Parathyroid adenoma (tissue), 2 donors: ENCODE data around the gene CSRP2.

Experiments
- H2AFZ ChIP-seq: fragments of 300-600 bp; sonication (generic); one replicate; pipeline ENCODE4 v1.7.0; 2017; ENCODE audit warnings: antibody characterized with exemption, mild to moderate bottlenecking
- H3K27ac ChIP-seq: fragments of 300-600 bp; sonication (generic); one replicate; pipeline ENCODE4 v1.7.0; 2017
- H3K27me3 ChIP-seq: fragments of 300-600 bp; sonication (generic); one replicate; pipeline ENCODE4 v1.7.0; 2017; ENCODE audit warnings: low read length; ENCODE audit not compliant: control insufficient read depth, insufficient read depth
- H3K36me3 ChIP-seq: fragments of 300-600 bp; sonication (generic); one replicate; pipeline ENCODE4 v1.7.0; 2017; ENCODE audit warnings: low read length; ENCODE audit not compliant: control insufficient read depth, insufficient read depth
- H3K4me1 ChIP-seq: fragments of 300-600 bp; sonication (generic); one replicate; pipeline ENCODE4 v1.7.0; 2017; ENCODE audit warnings: control low read depth
- H3K4me2 ChIP-seq: fragments of 300-600 bp; sonication (generic); one replicate; pipeline ENCODE4 v1.7.0; 2017; ENCODE audit warnings: low read length
- H3K4me3 ChIP-seq: fragments of 300-600 bp; sonication (generic); one replicate; pipeline ENCODE4 v1.7.0; 2017; ENCODE audit warnings: low read depth, low read length
- H3K79me2 ChIP-seq: fragments of 300-600 bp; sonication (generic); one replicate; pipeline ENCODE4 v1.7.0; 2017; ENCODE audit warnings: control low read depth
- H3K9ac ChIP-seq: fragments of 300-600 bp; sonication (generic); one replicate; pipeline ENCODE4 v1.7.0; 2017; ENCODE audit warnings: mild to moderate bottlenecking
- H3K9me3 ChIP-seq: fragments of 300-600 bp; sonication (generic); one replicate; pipeline ENCODE4 v1.7.0; 2017; ENCODE audit warnings: low read length; ENCODE audit not compliant: control insufficient read depth
- CTCF ChIP-seq: fragments of 300-600 bp; sonication (generic); IDR thresholded peaks from one replicate; pipeline ENCODE4 v1.7.0; 2017; ENCODE audit warnings: antibody characterized with exemption, mild to moderate bottlenecking
- donor health status: primary hyperparathyroidism.

CSRP2 gene

GRCh38 chr12:76860256-76860655 lies 18.6 kb downstream of the CSRP2 start:
- Histone ChIP-seq H3K36me3 (no peaks in the 10 kb centered on the region), H2AFZ (no peak overlapping the region), H3K4me3 (no peak overlapping the region), H3K27ac (no peak overlapping the region), H3K79me2 (no peaks in the 10 kb centered on the region), H3K27me3 (no peaks in the 10 kb centered on the region), H3K9me3 (no peaks in the 10 kb centered on the region), H3K9ac (no peak overlapping the region), H3K4me1 (no peaks in the 10 kb centered on the region), H3K4me2 (no peak overlapping the region)
- no peak for TF ChIP-seq CTCF

GRCh38 chr12:76859611-76860010 lies 19.2 kb downstream of the CSRP2 start:
- Histone ChIP-seq H3K4me3 (no peak overlapping the region), H3K4me1 (no peaks in the 10 kb centered on the region), H3K9me3 (no peaks in the 10 kb centered on the region), H3K36me3 (no peaks in the 10 kb centered on the region), H3K79me2 (no peaks in the 10 kb centered on the region), H3K9ac (no peak overlapping the region), H2AFZ (no peak overlapping the region), H3K4me2 (no peak overlapping the region), H3K27me3 (no peaks in the 10 kb centered on the region), H3K27ac (no peak overlapping the region)
- TF ChIP-seq CTCF: no peak

- Histone ChIP-seq H3K9me3 (no peaks in the 10 kb centered on the region), H3K9ac (no peak overlapping the region), H3K4me2 (no peak overlapping the region), H3K4me1 (no peaks in the 10 kb centered on the region), H3K4me3 (no peak overlapping the region), H2AFZ (no peak overlapping the region), H3K27ac (no peak overlapping the region), H3K36me3 (no peaks in the 10 kb centered on the region), H3K27me3 (no peaks in the 10 kb centered on the region), H3K79me2 (no peaks in the 10 kb centered on the region)
- no peak for TF ChIP-seq CTCF
Measured at GRCh38 chr12:76856018-76856644, 22.7 kb downstream of the CSRP2 start.

- Histone ChIP-seq H2AFZ (no peak overlapping the region), H3K79me2 (no peaks in the 10 kb centered on the region), H3K36me3 (no peaks in the 10 kb centered on the region), H3K4me3 (no peak overlapping the region), H3K4me1 (no peaks in the 10 kb centered on the region), H3K27ac (no peak overlapping the region), H3K27me3 (no peaks in the 10 kb centered on the region), H3K4me2 (no peak overlapping the region), H3K9ac (no peak overlapping the region), H3K9me3 (no peaks in the 10 kb centered on the region)
- TF ChIP-seq CTCF: no peak
Measured at GRCh38 chr12:76855271-76855670, 23.5 kb downstream of the CSRP2 start.

- no peaks in the 10 kb centered on the region for H3K79me2 ChIP-seq
- no peak overlapping the region for H2AFZ ChIP-seq
- H3K9ac ChIP-seq: no peak overlapping the region
- no peaks in the 10 kb centered on the region for H3K36me3 ChIP-seq
- no peak overlapping the region for H3K4me2 ChIP-seq
- H3K9me3 ChIP-seq: no peaks in the 10 kb centered on the region
- H3K27me3 ChIP-seq: no peaks in the 10 kb centered on the region
- TF ChIP-seq CTCF: no peak
- no peak overlapping the region for H3K27ac ChIP-seq
- no peak overlapping the region for H3K4me3 ChIP-seq
- H3K4me1 ChIP-seq: no peaks in the 10 kb centered on the region
Measured at GRCh38 chr12:76852106-76852505, 26.7 kb downstream of the CSRP2 start.
